ENCODE data around the gene PAPSS1. TPM values are rescaled to one million over a fixed set of nuclear protein-coding genes. Genes with fewer than 3 reads are reported as not detected.
A peak's percentile ranks its signal among the peaks of the same experiment; 100 is the strongest.
"Not testable (repeated sequence)": the region's sequence is repeated elsewhere in the genome, so short reads cannot be mapped to it uniquely, and the experiment has no call there.

The PAPSS1 gene
- total RNA-seq, 1 donor from 2014 or later, result 7.8 TPM

DNA sequence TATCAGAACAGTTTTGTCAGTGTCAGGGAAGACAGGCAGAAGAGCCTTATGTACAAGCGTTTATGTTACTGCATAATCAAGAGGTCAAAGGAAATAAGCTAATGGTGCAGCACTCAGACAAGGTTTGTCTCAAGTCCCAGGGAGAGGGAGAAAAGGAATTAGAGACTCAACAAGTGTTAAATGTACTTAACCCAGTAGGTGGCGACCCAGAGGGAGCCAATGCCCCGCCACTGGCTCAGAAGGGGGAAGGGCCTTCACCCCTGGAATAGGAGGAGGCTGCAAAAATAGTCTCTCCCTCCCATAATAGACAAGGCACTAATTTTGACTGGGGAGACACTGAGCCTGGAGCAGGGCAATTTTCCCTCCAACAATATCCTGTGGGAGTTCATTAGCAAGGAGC, 14.1 kb upstream of the PAPSS1 start:
- intact Hi-C loops (cut with DNase I), result loop anchor here (10.0 kb wide), 1 partner anchor 79 kb away; no protein-coding TSS in a partner anchor

DNA sequence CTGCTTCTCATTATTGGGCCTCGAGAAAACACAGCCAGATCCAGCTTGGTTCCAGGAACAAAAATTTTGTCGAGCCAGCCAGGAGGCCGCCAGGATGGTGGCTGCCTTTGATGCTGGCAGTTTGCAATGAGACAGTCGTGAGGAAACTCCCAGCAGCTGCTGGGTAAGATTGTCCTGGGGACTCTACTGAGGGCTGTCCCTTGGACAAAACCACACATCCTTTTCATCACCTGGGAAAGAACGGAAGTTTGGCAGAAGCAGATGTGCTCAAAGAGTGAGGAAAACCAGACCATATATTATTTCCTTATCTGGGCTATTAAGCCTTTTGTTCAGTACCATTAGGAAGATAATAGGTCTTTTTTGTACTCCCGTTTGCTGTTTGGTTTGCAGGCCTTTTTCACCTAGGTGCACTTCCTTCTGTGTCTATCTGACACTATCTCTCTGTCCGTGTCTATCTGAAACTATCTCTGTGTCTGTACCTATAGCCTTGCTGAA, 13.4 kb upstream of the PAPSS1 start:
- DNase-seq (no peak), ATAC-seq (ENCODE audit: poor library complexity) (no peak)
- intact Hi-C loops (cut with DNase I), result loop anchor here (10.0 kb wide), 1 partner anchor 79 kb away; no protein-coding TSS in a partner anchor

More for the DNA sequence above, 14.1 kb upstream of the PAPSS1 start:
- ATAC-seq (ENCODE audit: poor library complexity), result no peak
- DNase-seq, result no peak

DNA sequence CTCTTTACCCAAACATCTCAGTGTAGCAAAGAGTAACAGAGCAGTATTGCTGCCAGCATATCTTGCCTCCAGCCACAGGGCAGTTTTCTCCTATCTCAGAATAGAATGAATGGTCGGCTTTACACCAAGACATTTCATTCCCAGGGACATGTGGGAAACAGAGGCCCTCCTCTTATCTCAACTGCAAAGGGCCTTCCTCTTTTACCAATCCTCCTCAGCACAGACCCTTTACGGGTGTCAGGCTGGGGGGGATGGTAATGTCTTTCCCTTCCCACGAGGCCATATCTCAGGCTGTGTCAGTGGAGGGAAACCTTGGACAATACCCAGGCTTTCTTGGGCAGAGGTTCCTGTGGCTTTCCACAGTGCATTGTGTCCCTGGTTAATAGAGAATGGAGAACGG, 9.0 kb upstream of the PAPSS1 start:
- DNase-seq; ATAC-seq (ENCODE audit: poor library complexity); intact Hi-C loops (cut with DNase I): not testable (repeated sequence)

DNA sequence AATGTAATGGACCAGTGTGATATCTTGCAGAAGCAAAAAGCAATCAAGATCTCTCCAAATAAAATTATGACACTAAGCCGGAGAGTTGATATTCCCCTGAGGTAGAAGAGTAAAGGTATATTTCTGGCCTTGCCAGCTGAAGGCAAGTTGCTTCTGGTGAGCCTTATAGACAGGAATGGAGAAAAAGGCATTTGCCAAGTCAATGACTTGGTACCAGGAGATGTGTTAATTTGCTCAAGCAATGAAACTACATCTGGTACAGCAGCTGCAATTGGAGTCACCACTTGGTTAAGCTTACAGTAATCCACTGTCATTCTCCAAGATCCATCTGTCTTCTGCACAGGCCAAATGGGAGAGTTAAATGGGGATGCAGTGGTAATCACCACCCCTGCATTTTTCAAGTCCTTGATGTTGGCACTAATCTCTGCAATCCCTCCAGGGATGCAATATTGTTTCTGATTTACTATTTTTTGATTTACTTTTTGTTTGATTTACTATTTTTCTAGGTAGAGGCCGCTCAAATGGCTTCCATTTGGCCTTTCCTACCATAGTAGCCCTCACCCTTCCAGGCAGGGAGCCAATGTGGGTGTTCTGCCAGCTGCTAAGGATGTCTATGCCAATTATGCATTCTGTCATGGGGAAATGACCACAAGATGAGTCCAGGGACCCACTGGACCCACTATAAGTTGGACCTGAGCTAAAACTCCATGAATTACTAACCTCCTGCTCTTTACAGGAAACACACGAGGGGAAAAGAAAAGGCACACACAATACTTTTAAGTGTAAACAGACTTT, 6.3 kb upstream of the PAPSS1 start:
- intact Hi-C loops (cut with DNase I); ATAC-seq (ENCODE audit: poor library complexity); DNase-seq: not testable (repeated sequence)

DNA sequence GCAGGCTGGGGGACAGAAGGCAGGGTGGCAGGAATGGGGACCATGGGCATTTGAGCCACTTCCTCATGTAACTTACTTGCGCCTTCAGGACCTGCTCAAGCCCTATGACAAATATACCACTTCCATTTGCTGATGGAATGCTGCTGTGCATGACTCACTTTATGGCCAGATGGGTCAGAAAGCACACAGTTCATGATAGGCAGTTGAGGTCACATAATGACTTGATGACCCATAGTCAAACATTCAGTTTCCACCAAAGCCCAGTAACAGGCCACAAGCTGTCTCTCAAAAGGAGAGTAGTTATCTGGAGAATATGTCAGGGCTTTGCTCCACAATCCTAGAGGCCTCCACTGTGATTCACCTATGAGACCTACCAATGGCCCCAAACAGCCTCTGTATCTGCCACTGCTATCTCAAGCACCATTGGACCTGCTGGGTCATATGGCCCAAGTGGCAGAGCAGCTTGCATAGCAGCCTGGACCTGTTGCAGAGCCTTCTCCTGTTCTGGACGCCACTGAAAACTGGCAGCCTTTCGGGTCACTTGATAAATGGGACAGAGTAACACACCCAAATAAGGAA, 5.3 kb upstream of the PAPSS1 start:
- no peak for DNase-seq
- intact Hi-C loops (cut with DNase I), result no loop called here

DNA sequence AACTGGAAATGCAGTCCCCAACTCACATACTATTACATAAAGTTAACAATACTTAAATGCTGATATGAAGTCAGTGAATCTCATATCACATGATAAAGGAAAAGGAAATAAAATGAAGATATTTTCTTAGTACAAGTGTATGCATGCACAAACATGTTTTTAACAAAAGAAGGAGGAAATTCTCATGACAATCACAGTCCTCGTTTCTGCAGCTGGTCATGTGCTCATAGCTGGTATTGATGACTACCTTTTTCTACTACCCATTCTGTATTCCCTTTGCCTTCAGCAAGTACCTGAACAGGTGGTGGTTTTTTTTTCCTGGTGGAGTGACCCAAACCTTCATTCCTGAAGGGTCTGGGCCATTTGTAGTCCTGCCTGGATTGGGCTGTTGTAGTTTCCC, 3.3 kb upstream of the PAPSS1 start:
- intact Hi-C loops (cut with DNase I); ATAC-seq (ENCODE audit: poor library complexity): not testable (repeated sequence)

More for the DNA sequence above, 5.3 kb upstream of the PAPSS1 start:
- ATAC-seq (ENCODE audit: poor library complexity), result no peak

DNA sequence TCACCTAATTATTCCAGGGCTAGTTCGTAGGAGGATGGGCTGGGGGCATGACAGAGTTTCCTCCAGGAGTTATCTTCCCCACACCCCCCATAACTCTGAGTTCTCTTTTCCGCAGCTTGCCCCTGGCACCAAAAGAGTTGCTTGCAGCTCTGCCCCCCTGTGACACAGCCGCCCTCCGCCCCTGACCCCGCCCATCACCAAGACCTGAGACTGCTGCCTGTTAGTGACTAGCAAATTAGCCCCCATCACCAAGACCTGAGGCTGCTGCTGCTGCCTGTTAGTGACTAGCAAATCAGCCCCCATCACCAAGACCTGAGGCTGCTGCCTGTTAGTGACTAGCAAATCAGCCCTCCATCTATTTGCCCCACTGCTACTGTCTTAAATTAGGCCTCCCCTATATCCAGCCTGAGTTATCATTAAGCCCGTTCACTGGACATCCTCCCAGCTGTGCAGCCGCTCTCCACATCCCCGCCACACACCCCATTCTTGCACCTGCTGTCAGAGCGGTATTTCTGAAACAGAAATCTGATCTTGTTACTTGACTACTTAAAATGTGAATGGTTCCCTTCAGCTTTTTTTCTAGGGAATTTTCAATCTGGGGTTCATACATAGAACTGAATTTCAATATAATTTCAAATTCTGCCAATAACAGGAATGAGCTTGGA, 1.5 kb upstream of the PAPSS1 start:
- intact Hi-C loops (cut with DNase I), result no loop called here
- DNase-seq (peak; percentile 50), ATAC-seq (ENCODE audit: poor library complexity) (no peak)

More for the DNA sequence above, 3.3 kb upstream of the PAPSS1 start:
- DNase-seq, result not testable (repeated sequence)

DNA sequence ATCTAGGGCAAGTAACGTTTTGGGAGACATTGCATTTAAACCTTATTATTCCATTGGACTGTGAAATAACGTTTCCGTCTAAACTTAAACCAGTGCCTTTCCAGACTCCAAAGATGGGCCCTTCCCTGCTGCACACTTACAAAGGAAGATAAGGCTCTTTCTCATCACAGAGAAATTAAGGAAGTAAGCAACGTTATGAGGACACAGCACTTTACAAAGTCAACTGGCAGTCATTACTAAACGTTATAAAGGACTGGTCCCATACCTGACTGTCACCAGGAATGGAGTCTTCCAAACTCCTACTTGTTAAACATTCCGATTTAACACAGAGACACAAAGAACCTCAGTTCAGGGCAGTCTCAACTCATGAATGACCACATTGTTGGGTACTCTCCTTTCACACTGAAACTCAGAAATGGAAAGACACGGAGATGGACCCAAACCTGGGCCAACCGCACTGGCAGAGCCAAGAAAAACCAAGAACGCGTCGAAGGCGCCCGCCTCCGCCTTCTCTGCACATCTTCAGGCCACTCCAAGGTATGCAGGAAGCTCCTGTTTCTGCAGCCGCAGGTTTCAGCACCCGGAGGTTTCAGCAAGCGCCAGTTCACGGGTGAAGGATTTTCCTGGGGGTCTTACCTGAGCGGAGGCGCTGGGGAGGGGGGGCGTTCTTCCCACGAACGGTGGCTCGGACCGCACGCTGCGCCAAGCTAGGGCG, 670 bp downstream of the PAPSS1 start:
- intact Hi-C loops (cut with DNase I), result no loop called here
- DNase-seq, result no peak
- peak; percentile 2 for ATAC-seq (ENCODE audit: poor library complexity)

DNA sequence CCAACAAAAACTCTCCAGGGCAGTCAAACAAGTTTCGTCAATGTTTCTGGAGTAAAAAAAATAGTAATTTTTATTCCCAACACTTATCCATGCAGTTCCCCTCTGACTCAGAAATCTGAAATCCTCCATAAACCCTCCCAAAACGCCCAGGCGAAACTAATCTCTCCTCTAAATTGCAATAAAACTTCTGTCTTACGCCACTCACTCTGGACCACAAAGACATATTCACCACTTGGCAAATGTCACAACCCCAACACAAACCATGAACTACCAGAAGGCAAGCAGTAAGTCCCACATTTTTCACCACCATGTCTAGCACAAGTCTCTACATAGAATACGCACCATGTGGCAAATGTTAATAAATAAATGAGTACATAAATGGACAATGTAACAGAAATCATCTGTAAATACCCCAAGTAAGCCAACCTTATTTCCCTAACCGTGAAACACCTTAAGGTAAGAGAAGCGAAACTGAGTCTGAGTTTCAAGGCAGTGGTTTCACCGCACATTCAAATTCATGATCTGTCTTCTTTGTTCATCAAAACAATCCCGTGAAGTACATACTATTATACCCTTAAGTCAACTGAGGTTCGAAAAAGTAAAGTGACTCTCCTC, 1.6 kb downstream of the PAPSS1 start:
- no peak for DNase-seq
- intact Hi-C loops (cut with DNase I), result no loop called here
- ATAC-seq (ENCODE audit: poor library complexity), result no peak

DNA sequence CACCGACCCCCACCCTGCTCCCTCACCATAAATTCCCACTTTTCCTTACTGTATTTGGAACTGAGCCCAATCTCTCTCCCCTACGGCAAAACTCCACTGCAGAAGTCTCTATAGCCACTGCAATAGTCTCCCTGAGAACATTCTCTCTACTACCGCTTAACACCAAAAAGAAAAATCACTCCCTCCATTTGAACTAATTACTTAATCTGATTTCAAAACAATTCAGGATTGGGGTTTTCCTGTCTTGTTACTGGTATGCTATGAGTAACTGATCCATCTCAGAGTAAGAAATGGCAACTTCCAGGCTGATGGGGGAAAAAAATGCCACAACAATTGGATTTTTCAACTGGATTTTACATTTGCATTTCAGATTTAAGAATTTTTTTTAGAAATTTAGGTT, 5.8 kb downstream of the PAPSS1 start:
- DNase-seq, result no peak
- intact Hi-C loops (cut with DNase I), result no loop called here
- no peak for ATAC-seq (ENCODE audit: poor library complexity)

DNA sequence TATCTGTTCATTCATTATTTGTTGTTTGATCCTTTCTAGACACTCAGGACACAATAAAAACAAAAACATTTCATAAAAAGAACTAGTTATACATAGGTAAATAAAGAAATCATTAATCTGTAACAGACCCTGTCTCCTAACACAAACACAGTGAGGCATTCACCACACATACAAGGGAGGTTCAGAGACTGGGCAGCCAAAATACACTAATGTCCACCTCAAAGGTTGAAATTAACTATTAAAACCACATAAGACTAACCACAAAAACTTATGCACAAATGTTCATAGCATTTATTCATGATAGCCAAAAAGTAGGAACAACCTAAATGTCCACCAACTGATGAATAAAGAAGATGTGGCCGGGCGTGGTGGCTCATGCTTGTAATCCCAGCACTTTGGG, 7.8 kb downstream of the PAPSS1 start:
- intact Hi-C loops (cut with DNase I), result no loop called here
- DNase-seq (no peak), ATAC-seq (ENCODE audit: poor library complexity) (no peak)

DNA sequence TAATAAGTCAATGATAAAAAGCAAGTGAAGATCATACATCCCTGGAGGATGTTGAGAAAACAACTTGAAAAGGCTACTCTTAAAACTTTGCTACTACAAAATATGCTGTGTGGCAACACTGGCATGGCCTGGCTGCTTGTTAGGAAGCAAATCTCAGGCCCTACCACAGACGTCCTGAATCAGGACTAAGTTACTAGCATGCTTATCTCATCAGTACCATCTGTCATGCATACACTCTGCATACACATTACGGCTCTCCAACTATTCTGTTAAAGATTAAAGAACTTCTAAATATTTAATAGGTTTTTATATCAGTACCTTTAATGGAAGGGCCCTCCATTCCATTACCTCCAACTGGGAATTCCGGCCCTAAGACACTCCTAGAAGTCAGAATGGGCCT, 8.2 kb downstream of the PAPSS1 start:
- ATAC-seq (ENCODE audit: poor library complexity), result no peak
- intact Hi-C loops (cut with DNase I), result no loop called here
- no peak for DNase-seq

DNA sequence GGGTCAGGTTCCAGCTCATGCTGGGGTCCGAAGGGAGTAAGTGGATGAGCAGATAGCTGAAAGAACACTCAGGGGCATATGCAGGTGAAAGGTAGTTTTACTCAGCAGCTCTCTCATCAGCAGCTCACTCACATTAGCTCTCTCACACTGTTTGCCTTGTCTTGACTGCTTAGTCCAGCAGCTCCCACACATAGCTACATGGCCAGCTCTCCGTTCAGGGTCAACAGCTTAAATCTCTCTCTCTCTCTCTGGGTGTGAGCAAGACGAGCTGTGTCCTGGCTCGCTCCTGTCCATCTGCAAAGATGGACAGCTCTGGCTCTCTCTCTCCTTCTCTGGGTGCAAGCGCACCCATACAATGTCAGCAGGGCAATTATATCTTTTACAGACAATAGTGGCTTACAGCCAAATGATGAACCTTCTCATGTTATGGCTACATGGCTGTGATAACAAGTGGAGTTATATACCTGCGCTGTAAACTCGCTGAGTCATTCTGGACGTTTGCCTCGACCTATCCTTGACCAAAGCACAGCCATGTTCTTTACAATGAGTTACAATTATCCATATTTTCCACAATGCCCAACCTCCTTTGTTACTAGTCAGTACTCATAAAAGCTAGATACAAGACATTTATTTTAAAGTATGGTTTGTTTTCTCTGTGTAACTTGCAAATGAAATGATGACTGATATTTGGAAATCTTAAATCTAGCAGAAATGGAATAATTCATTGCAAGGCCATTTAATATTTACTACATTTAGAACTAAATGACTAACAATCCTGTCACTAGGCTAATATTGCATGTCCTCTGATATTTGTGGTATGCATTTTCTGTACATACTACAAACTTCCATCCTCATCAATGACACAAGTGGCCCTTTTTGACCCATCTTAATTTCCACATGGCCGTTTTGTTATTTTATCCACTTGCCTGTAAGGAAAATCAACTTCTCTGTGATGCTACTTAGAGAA, 9.3 kb downstream of the PAPSS1 start:
- DNase-seq (no peak), ATAC-seq (ENCODE audit: poor library complexity) (no peak)
- intact Hi-C loops (cut with DNase I), result no loop called here

DNA sequence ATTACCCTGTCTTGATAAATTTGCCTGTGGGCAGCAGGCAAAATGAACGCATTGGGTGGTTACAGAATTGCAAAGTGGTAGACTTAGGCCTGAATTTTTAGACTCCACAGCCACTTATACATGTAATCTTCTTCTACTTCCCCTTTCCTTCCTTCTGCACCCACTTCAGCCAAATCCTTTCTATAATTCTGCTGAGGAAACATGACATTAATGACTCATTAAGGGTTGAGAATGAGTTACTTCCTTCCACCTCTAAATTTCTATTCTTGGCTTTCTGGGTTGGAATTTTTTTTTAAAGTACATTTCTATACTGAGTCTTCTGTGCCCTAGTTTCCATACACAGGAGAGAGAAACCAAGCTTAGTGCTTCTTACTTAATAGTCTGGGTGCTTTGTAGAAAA, 10.1 kb downstream of the PAPSS1 start:
- intact Hi-C loops (cut with DNase I), result no loop called here
- DNase-seq, result no peak
- peak; percentile 39 for ATAC-seq (ENCODE audit: poor library complexity)

DNA sequence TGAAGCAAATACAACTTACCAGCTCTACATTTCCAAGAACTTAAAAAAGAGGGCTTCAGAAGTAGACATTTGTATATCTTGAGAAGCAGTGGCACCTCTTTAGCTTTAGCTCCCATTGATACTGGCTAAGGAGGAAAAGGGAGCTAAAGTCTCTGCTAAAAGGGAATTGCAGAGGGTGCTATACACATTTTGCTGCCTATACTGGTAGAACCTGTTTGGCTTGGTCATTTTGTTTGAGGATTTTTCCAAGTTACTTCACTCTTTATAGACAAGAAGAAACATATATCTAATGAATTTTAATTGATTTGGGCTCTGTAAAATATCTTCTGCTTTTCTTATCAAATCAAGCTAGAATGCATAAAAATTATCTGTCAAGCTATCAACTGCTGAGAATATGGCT, 11.8 kb downstream of the PAPSS1 start:
- ATAC-seq (ENCODE audit: poor library complexity), result no peak
- intact Hi-C loops (cut with DNase I), result no loop called here
- DNase-seq, result no peak

DNA sequence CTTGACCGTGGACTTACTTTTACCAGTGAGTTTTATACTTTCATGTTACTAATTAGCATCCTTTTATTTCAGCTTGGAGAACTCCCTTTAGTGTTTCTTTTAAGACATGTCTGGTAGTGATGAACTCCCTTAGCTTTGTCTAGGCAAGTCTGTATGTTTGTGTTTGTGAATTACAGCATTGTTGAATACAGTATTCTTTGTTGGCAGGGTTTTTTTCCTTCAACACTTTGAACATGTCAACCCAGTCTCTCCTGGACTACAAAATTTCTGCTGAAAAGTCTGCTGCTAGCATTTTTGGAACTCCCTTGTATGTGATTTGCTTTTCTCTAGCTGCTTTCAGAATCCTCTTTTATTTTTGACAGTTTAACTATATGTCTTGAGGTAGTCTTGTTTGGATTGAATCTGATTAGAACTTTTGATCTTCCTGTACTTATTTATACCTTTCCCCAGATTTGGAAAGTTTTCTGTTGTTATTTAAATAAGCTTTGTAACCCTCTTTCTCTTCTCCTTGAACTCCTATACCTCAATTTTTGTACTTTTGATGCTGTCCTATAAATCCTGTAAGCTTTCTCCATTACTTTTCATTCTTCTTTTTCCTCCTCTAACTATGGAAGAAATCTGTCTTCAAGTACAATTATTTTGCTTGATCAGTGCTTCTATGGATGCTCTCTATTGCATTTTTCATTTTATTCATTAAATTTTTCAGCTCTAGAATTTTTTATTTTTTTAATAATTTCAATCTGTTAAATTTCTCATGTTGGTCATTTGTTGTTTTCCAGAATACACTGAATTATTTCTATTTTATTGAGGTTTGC, 14.1 kb downstream of the PAPSS1 start:
- DNase-seq, result no peak
- intact Hi-C loops (cut with DNase I), result no loop called here

DNA sequence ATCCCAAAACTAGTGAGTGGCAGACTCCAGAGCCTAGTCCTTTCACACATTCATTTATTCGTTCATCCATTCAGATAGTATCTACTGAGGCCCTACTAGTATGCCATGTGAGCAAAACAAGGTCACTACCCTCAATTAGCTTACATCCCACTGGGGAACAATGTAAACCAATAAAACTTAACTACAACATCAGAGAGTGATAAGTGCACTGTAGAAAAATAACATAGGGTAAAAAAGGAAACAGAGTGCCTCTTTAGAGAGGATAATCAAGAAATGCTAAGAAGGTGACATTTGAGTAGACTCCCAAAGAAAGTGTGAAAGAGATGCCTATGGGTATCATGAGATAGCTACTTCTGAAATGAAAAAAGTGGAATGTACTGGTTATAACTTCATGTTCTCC, 18.5 kb downstream of the PAPSS1 start:
- intact Hi-C loops (cut with DNase I), result no loop called here
- ATAC-seq (ENCODE audit: poor library complexity) (no peak), DNase-seq (no peak)

More for the DNA sequence above, 14.1 kb downstream of the PAPSS1 start:
- no peak for ATAC-seq (ENCODE audit: poor library complexity)

Data from Right ventricle myocardium superior (tissue), 1 donor.